Measurements from ENCODE around the gene PLAAT1.

PLAAT1 gene

DNA sequence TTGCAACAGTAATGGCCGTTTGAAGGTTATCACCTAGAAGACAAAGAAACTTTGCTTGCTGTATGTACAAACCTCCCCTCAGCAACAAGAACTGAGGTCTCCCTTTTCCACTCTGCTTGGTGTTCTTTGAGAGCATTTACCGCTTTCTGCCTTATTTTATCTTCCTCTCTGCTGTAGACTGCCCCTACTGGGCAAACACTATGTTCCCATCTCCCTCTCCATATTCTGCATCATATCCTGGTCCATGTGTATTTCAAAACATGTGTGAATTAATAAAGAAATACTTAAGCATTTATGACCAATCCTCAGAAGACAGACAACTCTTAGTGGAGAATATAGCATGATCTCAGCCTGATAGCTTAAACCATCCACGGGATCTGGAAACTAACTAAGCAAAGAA, 73.1 kb downstream of the PLAAT1 start:
- H3K4me3 ChIP-seq (ENCODE audit: low read depth, low read length) = no peak overlapping the region
- no peaks in the 10 kb centered on the region for H3K9me3 ChIP-seq (ENCODE audit: control insufficient read depth, insufficient read depth, low read length)
- no peaks in the 10 kb centered on the region for H3K36me3 ChIP-seq (ENCODE audit: control insufficient read depth, insufficient read depth, low read length)
- no peak overlapping the region for H3K9ac ChIP-seq (ENCODE audit: low read depth, low read length)
- H3K4me1 ChIP-seq (ENCODE audit: control insufficient read depth, insufficient read depth, low read length) = no peaks in the 10 kb centered on the region
- no peaks in the 10 kb centered on the region for H3K27me3 ChIP-seq (ENCODE audit: control insufficient read depth, insufficient read depth, low read length)

DNA sequence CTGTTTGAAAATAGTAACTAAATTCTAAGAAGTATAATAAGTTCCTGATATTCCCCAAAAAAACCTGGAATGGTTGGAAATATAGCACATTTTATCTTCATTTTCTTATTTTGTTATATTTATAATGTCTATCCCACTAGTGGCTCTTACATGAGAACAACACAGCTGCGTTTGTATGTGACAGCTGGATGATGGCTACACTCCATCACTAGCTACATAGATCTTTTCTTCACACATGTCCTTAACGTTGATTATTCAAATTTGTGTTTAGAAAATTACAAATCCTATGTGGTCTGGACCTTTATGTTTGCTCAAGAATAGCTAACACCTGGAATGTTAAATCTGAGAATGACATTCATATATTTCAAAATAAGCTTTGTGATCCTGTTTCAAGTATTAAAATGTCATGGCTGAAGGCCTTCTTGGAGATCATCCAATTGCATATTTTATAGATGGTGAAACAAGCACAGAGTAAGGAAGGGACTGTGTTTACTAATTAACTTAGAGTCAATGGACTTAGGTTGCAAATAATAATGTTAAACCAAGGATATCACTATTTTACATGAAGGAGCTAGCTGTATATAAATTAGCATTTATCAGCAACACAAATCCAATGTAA, 76.8 kb downstream of the PLAAT1 start:
- no peaks in the 10 kb centered on the region for H3K4me1 ChIP-seq (ENCODE audit: control insufficient read depth, insufficient read depth, low read length)
- H3K27me3 ChIP-seq (ENCODE audit: control insufficient read depth, insufficient read depth, low read length) = no peaks in the 10 kb centered on the region
- H3K36me3 ChIP-seq (ENCODE audit: control insufficient read depth, insufficient read depth, low read length) = no peaks in the 10 kb centered on the region
- H3K9ac ChIP-seq (ENCODE audit: low read depth, low read length) = no peak overlapping the region
- H3K9me3 ChIP-seq (ENCODE audit: control insufficient read depth, insufficient read depth, low read length) = no peaks in the 10 kb centered on the region
- H3K4me3 ChIP-seq (ENCODE audit: low read depth, low read length) = no peak overlapping the region

All from iPS-15b (cell line).